Measurements from ENCODE around the gene PHC3.

The PHC3 gene

DNA sequence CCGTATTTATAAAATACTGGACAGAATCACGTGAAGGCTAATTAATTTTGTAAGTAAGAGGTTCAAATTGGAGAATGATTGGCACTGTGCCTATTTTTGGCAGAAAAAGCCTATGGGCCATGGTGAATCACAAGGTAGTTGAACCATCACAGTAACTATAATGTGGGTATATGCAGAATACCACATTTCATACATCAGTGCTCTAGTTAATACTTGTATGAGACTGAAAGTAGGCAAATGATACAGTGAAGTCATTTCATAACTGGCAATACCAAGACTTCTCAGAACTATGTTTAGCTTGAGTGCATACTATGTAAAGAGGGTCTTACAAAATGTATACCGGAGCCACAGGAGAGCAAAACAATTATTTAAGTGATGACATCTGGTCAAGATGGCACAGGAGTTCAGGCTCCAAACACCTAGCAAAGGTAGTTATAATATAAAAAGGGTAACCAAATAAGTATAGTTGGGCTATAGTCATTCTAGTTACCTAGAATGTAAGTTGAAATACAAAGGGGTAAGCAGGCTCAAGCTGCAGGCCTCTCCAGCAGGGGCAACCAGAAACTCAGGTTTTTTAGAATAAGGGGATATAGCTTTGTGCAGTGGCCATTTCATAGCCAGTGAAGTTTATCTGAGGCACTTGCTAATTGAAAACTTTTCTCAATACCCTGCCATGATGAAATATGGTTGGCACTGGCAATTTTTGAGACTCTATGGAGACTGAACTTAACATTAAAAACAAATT, 124.7 kb downstream of the PHC3 start:
- no peaks in the 10 kb centered on the region for H3K4me1 Mint-ChIP-seq
- H3K9me3 Mint-ChIP-seq = peaks cover 4% of the 10 kb centered on the region

DNA sequence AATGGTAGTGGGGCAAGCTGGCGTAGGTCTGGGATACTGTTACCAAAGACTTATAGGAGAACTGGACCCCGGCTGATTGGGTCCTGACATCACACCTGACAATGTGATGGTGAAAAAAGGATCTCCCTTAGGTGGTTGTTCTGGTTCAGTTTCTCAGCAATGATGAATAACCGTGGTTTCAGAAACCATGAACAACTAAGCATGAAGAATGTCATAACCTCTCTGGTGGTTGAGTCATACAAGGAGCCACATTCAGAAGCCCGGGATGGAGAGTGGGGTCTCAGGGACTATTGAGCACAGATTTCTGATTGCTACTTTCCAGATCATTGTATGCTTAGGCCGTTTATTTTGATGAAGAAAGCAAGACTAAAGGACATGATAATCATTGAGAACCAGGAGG, 126.3 kb downstream of the PHC3 start:
- no peak overlapping the region for H3K27ac Mint-ChIP-seq
- no peaks in the 10 kb centered on the region for H3K4me1 Mint-ChIP-seq
- DNase-seq = no peak

More for the DNA sequence above, 124.7 kb downstream of the PHC3 start:
- DNase-seq = no peak
- Mint-ChIP-seq H3K4me3 (no peak overlapping the region), H3K27ac (no peak overlapping the region), H3K36me3 (ENCODE audit: low read depth) (no peaks in the 10 kb centered on the region), H3K27me3 (ENCODE audit: low read depth, poor library complexity) (no peaks in the 10 kb centered on the region)
- TF ChIP-seq, protein P1, sequence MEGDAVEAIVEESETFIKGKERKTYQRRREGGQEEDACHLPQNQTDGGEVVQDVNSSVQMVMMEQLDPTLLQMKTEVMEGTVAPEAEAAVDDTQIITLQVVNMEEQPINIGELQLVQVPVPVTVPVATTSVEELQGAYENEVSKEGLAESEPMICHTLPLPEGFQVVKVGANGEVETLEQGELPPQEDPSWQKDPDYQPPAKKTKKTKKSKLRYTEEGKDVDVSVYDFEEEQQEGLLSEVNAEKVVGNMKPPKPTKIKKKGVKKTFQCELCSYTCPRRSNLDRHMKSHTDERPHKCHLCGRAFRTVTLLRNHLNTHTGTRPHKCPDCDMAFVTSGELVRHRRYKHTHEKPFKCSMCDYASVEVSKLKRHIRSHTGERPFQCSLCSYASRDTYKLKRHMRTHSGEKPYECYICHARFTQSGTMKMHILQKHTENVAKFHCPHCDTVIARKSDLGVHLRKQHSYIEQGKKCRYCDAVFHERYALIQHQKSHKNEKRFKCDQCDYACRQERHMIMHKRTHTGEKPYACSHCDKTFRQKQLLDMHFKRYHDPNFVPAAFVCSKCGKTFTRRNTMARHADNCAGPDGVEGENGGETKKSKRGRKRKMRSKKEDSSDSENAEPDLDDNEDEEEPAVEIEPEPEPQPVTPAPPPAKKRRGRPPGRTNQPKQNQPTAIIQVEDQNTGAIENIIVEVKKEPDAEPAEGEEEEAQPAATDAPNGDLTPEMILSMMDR (IDR thresholded peaks at IDR 0.05) = no peak

DNA sequence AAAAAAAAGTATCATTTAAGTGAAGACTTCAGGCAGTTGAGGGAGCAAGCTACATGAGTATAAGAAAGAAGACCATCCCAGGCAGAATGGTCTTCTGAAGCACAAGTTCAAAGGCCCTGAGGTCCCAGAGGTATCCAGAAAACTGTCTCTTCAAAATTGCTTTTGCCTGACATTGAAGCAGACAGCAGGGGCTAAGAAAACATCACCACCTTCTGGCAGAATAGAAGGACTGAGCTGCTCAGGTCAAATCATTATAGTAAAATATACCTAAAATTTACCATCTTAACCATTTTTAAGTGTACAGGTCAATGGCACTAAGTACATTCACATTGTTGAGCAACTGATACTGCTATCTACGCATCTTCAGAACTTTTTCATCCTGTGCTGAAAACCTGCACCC, 127.3 kb downstream of the PHC3 start:
- H3K4me1 Mint-ChIP-seq = no peaks in the 10 kb centered on the region
- no peak overlapping the region for H3K27ac Mint-ChIP-seq
- TF ChIP-seq, protein P1 (IDR thresholded peaks at IDR 0.05) = no peak
- no peak for DNase-seq
- no peaks in the 10 kb centered on the region for H3K36me3 Mint-ChIP-seq (ENCODE audit: low read depth)
- H3K4me3 Mint-ChIP-seq = no peak overlapping the region
- H3K27me3 Mint-ChIP-seq (ENCODE audit: low read depth, poor library complexity) = peaks cover 6% of the 10 kb centered on the region
- H3K9me3 Mint-ChIP-seq = peaks cover 4% of the 10 kb centered on the region

More for the DNA sequence above, 126.3 kb downstream of the PHC3 start:
- Mint-ChIP-seq H3K9me3 (peaks cover 4% of the 10 kb centered on the region), H3K27me3 (ENCODE audit: low read depth, poor library complexity) (peaks cover 6% of the 10 kb centered on the region), H3K36me3 (ENCODE audit: low read depth) (no peaks in the 10 kb centered on the region), H3K4me3 (no peak overlapping the region)
- TF ChIP-seq, protein P1 (IDR thresholded peaks at IDR 0.05) = no peak

DNA sequence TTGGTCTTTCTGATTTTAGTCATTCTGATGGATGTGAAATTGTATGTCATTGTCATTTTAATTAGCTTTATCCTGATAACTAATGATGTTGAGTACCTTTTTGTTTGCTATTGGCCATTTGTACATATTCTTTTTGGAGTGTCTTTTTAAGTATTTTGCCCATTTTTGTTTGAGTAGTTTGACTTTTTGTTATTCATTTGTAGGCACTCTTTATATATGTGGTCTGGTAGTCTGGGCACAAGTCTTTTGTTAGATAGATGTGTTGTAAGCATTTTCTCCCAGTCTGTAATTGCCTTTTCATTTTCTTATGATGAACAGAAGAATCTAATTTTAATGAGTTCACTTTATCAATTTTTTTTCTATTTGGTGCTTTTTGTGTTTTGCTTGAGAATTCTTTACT, 129.1 kb downstream of the PHC3 start:
- TF ChIP-seq, protein P1 (IDR thresholded peaks at IDR 0.05) = no peak

DNA sequence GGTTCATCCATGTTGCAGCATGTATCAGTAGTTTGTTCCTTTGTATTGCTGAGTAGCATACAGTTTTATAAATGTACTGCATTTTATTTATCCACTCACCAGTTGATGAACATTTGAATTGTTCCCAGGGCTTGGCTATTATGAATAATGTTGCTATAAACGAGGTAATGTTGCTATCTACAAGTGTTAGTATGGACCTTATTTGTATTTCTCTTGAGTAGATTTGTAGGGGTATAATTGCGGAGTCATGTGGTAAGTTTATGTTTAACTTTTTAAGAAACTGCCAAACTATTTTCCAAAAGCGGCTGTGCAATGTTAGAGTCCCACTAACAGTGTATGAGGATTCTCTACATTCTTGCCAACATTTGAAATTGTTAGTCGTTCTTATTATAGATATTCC, 130.8 kb downstream of the PHC3 start:
- Mint-ChIP-seq H3K27me3 (ENCODE audit: low read depth, poor library complexity) (peaks cover 13% of the 10 kb centered on the region), H3K4me1 (no peaks in the 10 kb centered on the region), H3K27ac (no peak overlapping the region), H3K4me3 (no peak overlapping the region), H3K9me3 (peaks cover 4% of the 10 kb centered on the region), H3K36me3 (ENCODE audit: low read depth) (no peaks in the 10 kb centered on the region)
- DNase-seq = no peak
- TF ChIP-seq, protein P1 (IDR thresholded peaks at IDR 0.05) = no peak

More for the DNA sequence above, 129.1 kb downstream of the PHC3 start:
- DNase-seq = no peak
- no peak overlapping the region for H3K4me3 Mint-ChIP-seq
- H3K9me3 Mint-ChIP-seq = peaks cover 4% of the 10 kb centered on the region
- no peaks in the 10 kb centered on the region for H3K36me3 Mint-ChIP-seq (ENCODE audit: low read depth)
- H3K27ac Mint-ChIP-seq = no peak overlapping the region
- H3K27me3 Mint-ChIP-seq (ENCODE audit: low read depth, poor library complexity) = peaks cover 13% of the 10 kb centered on the region
- H3K4me1 Mint-ChIP-seq = no peaks in the 10 kb centered on the region
